Loucy (cell line): Measurements from ENCODE around the gene LILRB4.
"Not testable (repeated sequence)": the region's sequence is repeated elsewhere in the genome, so short reads cannot be mapped to it uniquely, and the experiment has no call there.

Experiments used
- H2AFZ ChIP-seq: fragments of 200-600 bp; sonication (generic); 2 replicates; pipeline ENCODE4 v1.6.0; 2016; ENCODE audit warnings: antibody characterized with exemption, mild to moderate bottlenecking, low read length, moderate library complexity
- H3F3A ChIP-seq: fragments of 200-600 bp; 2 replicates; pipeline ENCODE4 v1.6.0; 2016; ENCODE audit warnings: antibody characterized with exemption, low read depth, mild to moderate bottlenecking
- H3K27me3 ChIP-seq: fragments of 200-600 bp; sonication (generic); 2 replicates; pipeline ENCODE4 v1.6.1; 2014; ENCODE audit warnings: low read length, mild to moderate bottlenecking; ENCODE audit not compliant: insufficient read depth, poor library complexity, severe bottlenecking
- H3K36me3 ChIP-seq: fragments of 200-600 bp; sonication (generic); 2 replicates; pipeline ENCODE4 v1.6.1; 2016; ENCODE audit warnings: low read length; ENCODE audit not compliant: insufficient read depth
- H3K4me1 ChIP-seq: fragments of 200-600 bp; sonication (generic); 2 replicates; pipeline ENCODE4 v1.5.1; 2014; ENCODE audit warnings: low read length, mild to moderate bottlenecking; ENCODE audit not compliant: insufficient read depth, poor library complexity, severe bottlenecking
- H3K4me2 ChIP-seq: fragments of 200-600 bp; sonication (generic); 2 replicates; pipeline ENCODE4 v1.6.0; 2014; ENCODE audit warnings: antibody characterized with exemption, low read length, low read depth, mild to moderate bottlenecking; ENCODE audit not compliant: poor library complexity, severe bottlenecking
- H3K4me3 ChIP-seq: fragments of 200-600 bp; sonication (generic); 2 replicates; pipeline ENCODE4 v1.5.1; 2014; ENCODE audit warnings: low read length, mild to moderate bottlenecking, mixed read lengths; ENCODE audit not compliant: poor library complexity, severe bottlenecking
- H3K79me2 ChIP-seq: fragments of 200-600 bp; sonication (generic); 2 replicates; pipeline ENCODE4 v1.6.1; 2014; ENCODE audit warnings: low read length; ENCODE audit not compliant: insufficient read depth
- H3K9ac ChIP-seq: fragments of 200-600 bp; sonication (generic); 2 replicates; pipeline ENCODE4 v1.6.0; 2014; ENCODE audit warnings: mild to moderate bottlenecking, low read depth, low read length, moderate library complexity; ENCODE audit not compliant: poor library complexity, severe bottlenecking
- H3K9me2 ChIP-seq: fragments of 200-600 bp; sonication (generic); replicated peaks from 2 replicates; pipeline ENCODE4 v1.6.1; 2016; ENCODE audit warnings: low read depth, low read length, mixed read lengths
- H3K9me3 ChIP-seq: fragments of 200-600 bp; sonication (generic); 2 replicates; pipeline ENCODE4 v1.6.1; 2014; ENCODE audit warnings: mild to moderate bottlenecking, antibody characterized with exemption, low read length, low read depth; ENCODE audit not compliant: insufficient read depth
- H4K20me1 ChIP-seq: fragments of 200-600 bp; sonication (generic); 2 replicates; pipeline ENCODE4 v1.6.0; 2014; ENCODE audit warnings: antibody characterized with exemption, low read length, mild to moderate bottlenecking; ENCODE audit not compliant: insufficient read depth, poor library complexity, severe bottlenecking
- CTCF ChIP-seq: fragments of 200-600 bp; sonication (generic); conservative IDR thresholded peaks from 2 replicates; pipeline ENCODE4 v1.5.1; 2014; ENCODE audit warnings: mild to moderate bottlenecking, antibody characterized with exemption, low read length
- EZH2phosphoT487 ChIP-seq: fragments of 200-600 bp; IDR thresholded peaks from 2 replicates; pipeline ENCODE4 v1.6.1; 2018; ENCODE audit warnings: antibody characterized with exemption, mild to moderate bottlenecking, moderate library complexity, borderline replicate concordance

The LILRB4 gene

GRCh38 chr19:54708781-54709180 lies 46.0 kb downstream of the LILRB4 start:
- no peak for TF ChIP-seq CTCF
- TF ChIP-seq EZH2phosphoT487: no peak
- Histone ChIP-seq H3K9ac (no peak overlapping the region), H4K20me1 (no peaks in the 10 kb centered on the region), H3K4me2 (peak overlapping the region; percentile 59), H3K9me2 (no peaks in the 10 kb centered on the region), H3K4me3 (no peak overlapping the region), H3K27me3 (no peaks in the 10 kb centered on the region), H3K4me1 (peaks cover 14% of the 10 kb centered on the region), H3F3A (no peaks in the 10 kb centered on the region), H2AFZ (no peak overlapping the region), H3K9me3 (no peaks in the 10 kb centered on the region), H3K79me2 (no peaks in the 10 kb centered on the region), H3K36me3 (no peaks in the 10 kb centered on the region)

GRCh38 chr19:54709212-54709948 lies 46.6 kb downstream of the LILRB4 start:
- Histone ChIP-seq H3K27me3 (no peaks in the 10 kb centered on the region), H4K20me1 (no peaks in the 10 kb centered on the region), H3K4me3 (no peak overlapping the region), H3K9me2 (no peaks in the 10 kb centered on the region), H3F3A (no peaks in the 10 kb centered on the region), H2AFZ (no peak overlapping the region), H3K36me3 (no peaks in the 10 kb centered on the region), H3K9me3 (no peaks in the 10 kb centered on the region), H3K79me2 (no peaks in the 10 kb centered on the region), H3K4me2 (no peak overlapping the region), H3K9ac (no peak overlapping the region), H3K4me1 (peaks cover 14% of the 10 kb centered on the region)
- TF ChIP-seq EZH2phosphoT487: no peak
- no peak for TF ChIP-seq CTCF

GRCh38 chr19:54709956-54710355 lies 47.2 kb downstream of the LILRB4 start:
- peaks cover 14% of the 10 kb centered on the region for H3K4me1 ChIP-seq
- not testable (repeated sequence) for H3K4me3 ChIP-seq

More at GRCh38 chr19:54709956-54710355, 47.2 kb downstream of the LILRB4 start:
- not testable (repeated sequence) for H3K9me2 ChIP-seq, H3K9me3 ChIP-seq, H3K4me2 ChIP-seq, H3K27me3 ChIP-seq, H3K79me2 ChIP-seq, H3K36me3 ChIP-seq, H4K20me1 ChIP-seq, H2AFZ ChIP-seq, H3K9ac ChIP-seq, H3F3A ChIP-seq
